Thyroid gland (tissue), 4 donors: Measurements from ENCODE around the gene SYTL3.

Experiments
- CTCF ChIP-seq, 6 experiments: fragments of 200-600 bp in 3 of 6; fragments of 450-650 bp in 3 of 6; sonication (generic) in 3 of 6; IDR thresholded peaks; one replicate each; pipeline ENCODE4 v1.5.1; 2016 to 2019; ENCODE audit warnings: antibody characterized with exemption in 6 of 6, mild to moderate bottlenecking in 2 of 6, inconsistent platforms in 1 of 6, moderate library complexity in 1 of 6
- POLR2A ChIP-seq, 2 donors: fragments of 450-650 bp; IDR thresholded peaks; one replicate each; pipeline ENCODE4 v1.6.1; 2017; ENCODE audit warnings: antibody characterized with exemption in 2 of 2, mild to moderate bottlenecking in 2 of 2, moderate library complexity in 1 of 2

- no peak for TF ChIP-seq CTCF (IDR thresholded peaks at IDR 0.05)
- no peak for TF ChIP-seq POLR2A (IDR thresholded peaks at IDR 0.05)
Observed at GRCh38 chr6:158687506-158687905, 37.7 kb downstream of the SYTL3 start.
